ENCODE data around the gene CLINT1.
"Not testable (repeated sequence)": the region's sequence is repeated elsewhere in the genome, so short reads cannot be mapped to it uniquely, and the experiment has no call there.

The CLINT1 gene

GRCh38 chr5:157858527-157859226 is at the start of gene CLINT1:
Gene CLINT1, minus strand, starts transcription at chr5:157859145. Its CDS starts 175 bp downstream, at chr5:157858970.
- TF ChIP-seq POLR2A (IDR thresholded peaks at IDR 0.05; ENCODE audit: low read depth, low read length), result peak; percentile 88
- DNase-seq (ENCODE audit: insufficient read length, low spot score) (peak; percentile 92), FAIRE-seq (no peak)

GRCh38 chr5:157908459-157908858 is 49.5 kb upstream of the CLINT1 start:
- FAIRE-seq (no peak), DNase-seq (ENCODE audit: insufficient read length, low spot score) (no peak)
- no peak for TF ChIP-seq POLR2A (IDR thresholded peaks at IDR 0.05; ENCODE audit: low read depth, low read length)

- TF ChIP-seq POLR2A (IDR thresholded peaks at IDR 0.05; ENCODE audit: low read depth, low read length), result no peak
- FAIRE-seq (no peak), DNase-seq (ENCODE audit: insufficient read length, low spot score) (no peak)
Observed at GRCh38 chr5:157907479-157907878, 48.5 kb upstream of the CLINT1 start.

GRCh38 chr5:157903117-157903450 is 44.1 kb upstream of the CLINT1 start:
- FAIRE-seq, result no peak
- no peak for TF ChIP-seq POLR2A (IDR thresholded peaks at IDR 0.05; ENCODE audit: low read depth, low read length)
- DNase-seq (ENCODE audit: insufficient read length, low spot score), result no peak

GRCh38 chr5:157902449-157903116 is 43.6 kb upstream of the CLINT1 start:
- FAIRE-seq (no peak), DNase-seq (ENCODE audit: insufficient read length, low spot score) (no peak)
- TF ChIP-seq POLR2A (IDR thresholded peaks at IDR 0.05; ENCODE audit: low read depth, low read length), result no peak

- no peak for TF ChIP-seq POLR2A (IDR thresholded peaks at IDR 0.05; ENCODE audit: low read depth, low read length)
- no peak for FAIRE-seq
- no peak for DNase-seq (ENCODE audit: insufficient read length, low spot score)
Observed at GRCh38 chr5:157900644-157901043, 41.7 kb upstream of the CLINT1 start.

GRCh38 chr5:157893611-157894010 is 34.7 kb upstream of the CLINT1 start:
- DNase-seq (ENCODE audit: insufficient read length, low spot score), result no peak
- no peak for FAIRE-seq
- no peak for TF ChIP-seq POLR2A (IDR thresholded peaks at IDR 0.05; ENCODE audit: low read depth, low read length)

GRCh38 chr5:157892974-157893373 is 34.0 kb upstream of the CLINT1 start:
- FAIRE-seq (no peak), DNase-seq (ENCODE audit: insufficient read length, low spot score) (no peak)
- TF ChIP-seq POLR2A (IDR thresholded peaks at IDR 0.05; ENCODE audit: low read depth, low read length), result no peak

- FAIRE-seq (peak; percentile 11), DNase-seq (ENCODE audit: insufficient read length, low spot score) (no peak)
- no peak for TF ChIP-seq POLR2A (IDR thresholded peaks at IDR 0.05; ENCODE audit: low read depth, low read length)
Observed at GRCh38 chr5:157890836-157891597, 32.1 kb upstream of the CLINT1 start.

- DNase-seq (ENCODE audit: insufficient read length, low spot score) (no peak), FAIRE-seq (no peak)
- TF ChIP-seq POLR2A (IDR thresholded peaks at IDR 0.05; ENCODE audit: low read depth, low read length), result no peak
Observed at GRCh38 chr5:157888814-157889532, 30.0 kb upstream of the CLINT1 start.

- FAIRE-seq (no peak), DNase-seq (ENCODE audit: insufficient read length, low spot score) (no peak)
- TF ChIP-seq POLR2A (IDR thresholded peaks at IDR 0.05; ENCODE audit: low read depth, low read length), result no peak
Observed at GRCh38 chr5:157886796-157887380, 27.9 kb upstream of the CLINT1 start.

GRCh38 chr5:157885051-157885450 is 26.1 kb upstream of the CLINT1 start:
- DNase-seq (ENCODE audit: insufficient read length, low spot score); FAIRE-seq: not testable (repeated sequence)

GRCh38 chr5:157881498-157881897 is 22.6 kb upstream of the CLINT1 start:
- FAIRE-seq; DNase-seq (ENCODE audit: insufficient read length, low spot score): not testable (repeated sequence)

- no peak for DNase-seq (ENCODE audit: insufficient read length, low spot score)
- TF ChIP-seq POLR2A (IDR thresholded peaks at IDR 0.05; ENCODE audit: low read depth, low read length), result no peak
- no peak for FAIRE-seq
Observed at GRCh38 chr5:157877821-157878220, 18.9 kb upstream of the CLINT1 start.
